IMR-90 (cell line): ENCODE results near the gene RALA.

Source experiments
- BHLHE40 ChIP-seq: fragments of 150-350 bp; IDR thresholded peaks from 2 replicates; pipeline ENCODE4 v1.6.1; 2016; ENCODE audit warnings: mild to moderate bottlenecking, low read depth, low read length
- CEBPB ChIP-seq: IDR thresholded peaks from 2 replicates; pipeline ENCODE4 v1.6.1; 2012; ENCODE audit warnings: low read depth, low read length, improper control_type of control experiment
- CHD1 ChIP-seq: IDR thresholded peaks from 2 replicates; pipeline ENCODE4 v1.6.1; 2012; ENCODE audit warnings: low read depth, low read length, improper control_type of control experiment
- MAFK ChIP-seq: IDR thresholded peaks from 2 replicates; pipeline ENCODE4 v1.6.1; 2012; ENCODE audit warnings: low read depth, low read length, improper control_type of control experiment
- POLR2A ChIP-seq: IDR thresholded peaks from 2 replicates; pipeline ENCODE4 v1.6.1; 2012; ENCODE audit warnings: mild to moderate bottlenecking, low read depth, low read length
- RAD21 ChIP-seq: IDR thresholded peaks from 2 replicates; pipeline ENCODE4 v1.6.1; 2012; ENCODE audit warnings: low read length, improper control_type of control experiment
- RCOR1 ChIP-seq: IDR thresholded peaks from 2 replicates; pipeline ENCODE4 v1.6.1; 2012; ENCODE audit warnings: mild to moderate bottlenecking, low read length, improper control_type of control experiment; ENCODE audit not compliant: insufficient replicate concordance
- RFX5 ChIP-seq: IDR thresholded peaks from 2 replicates; pipeline ENCODE4 v1.8.0; 2012; ENCODE audit warnings: low read depth, mild to moderate bottlenecking, low read length, moderate library complexity
- SMC3 ChIP-seq: fragments of 150-350 bp; IDR thresholded peaks from 2 replicates; pipeline ENCODE4 v1.6.1; 2016; ENCODE audit warnings: low read depth, mild to moderate bottlenecking, antibody characterized with exemption, low read length, moderate library complexity
- TF ChIP-seq, protein P1 (sequence below): fragments of 150-350 bp; IDR thresholded peaks from 2 replicates; pipeline ENCODE4 v1.6.1; 2017; ENCODE audit warnings: mild to moderate bottlenecking, antibody characterized with exemption, low read length, low read depth
- TF ChIP-seq, protein P2 (sequence below): conservative IDR thresholded peaks from 2 replicates; pipeline ENCODE4 v1.5.1; 2012; ENCODE audit warnings: mild to moderate bottlenecking, low read depth, low read length, improper control_type of control experiment
- TF ChIP-seq, protein P3 (sequence below): fragments of 150-350 bp; IDR thresholded peaks from 2 replicates; pipeline ENCODE4 v1.6.1; 2016; ENCODE audit warnings: low read depth, mild to moderate bottlenecking, low read length, moderate library complexity, borderline replicate concordance

DNA sequence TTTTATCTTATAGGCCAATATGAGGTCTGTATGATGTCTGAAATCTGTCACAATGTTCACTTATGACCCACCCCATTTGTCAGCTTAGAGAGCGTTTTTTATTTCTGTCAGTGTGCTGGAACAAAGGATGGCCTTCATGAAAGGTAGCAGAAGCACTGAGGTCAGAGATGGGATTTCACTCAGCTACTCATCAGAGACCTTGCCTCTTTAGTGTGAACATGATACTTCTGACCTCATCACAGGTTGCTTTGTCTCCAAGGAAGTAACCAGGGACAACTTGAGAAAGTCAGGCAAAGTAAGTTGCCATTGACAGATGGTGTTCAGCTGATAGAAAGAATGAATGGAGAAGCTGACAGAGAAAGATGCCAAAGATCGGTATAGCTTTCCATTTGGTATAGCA lies 40.8 kb upstream of the RALA start:
- TF ChIP-seq, protein P1, sequence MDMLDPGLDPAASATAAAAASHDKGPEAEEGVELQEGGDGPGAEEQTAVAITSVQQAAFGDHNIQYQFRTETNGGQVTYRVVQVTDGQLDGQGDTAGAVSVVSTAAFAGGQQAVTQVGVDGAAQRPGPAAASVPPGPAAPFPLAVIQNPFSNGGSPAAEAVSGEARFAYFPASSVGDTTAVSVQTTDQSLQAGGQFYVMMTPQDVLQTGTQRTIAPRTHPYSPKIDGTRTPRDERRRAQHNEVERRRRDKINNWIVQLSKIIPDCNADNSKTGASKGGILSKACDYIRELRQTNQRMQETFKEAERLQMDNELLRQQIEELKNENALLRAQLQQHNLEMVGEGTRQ: no peak
- TF ChIP-seq, protein P2, sequence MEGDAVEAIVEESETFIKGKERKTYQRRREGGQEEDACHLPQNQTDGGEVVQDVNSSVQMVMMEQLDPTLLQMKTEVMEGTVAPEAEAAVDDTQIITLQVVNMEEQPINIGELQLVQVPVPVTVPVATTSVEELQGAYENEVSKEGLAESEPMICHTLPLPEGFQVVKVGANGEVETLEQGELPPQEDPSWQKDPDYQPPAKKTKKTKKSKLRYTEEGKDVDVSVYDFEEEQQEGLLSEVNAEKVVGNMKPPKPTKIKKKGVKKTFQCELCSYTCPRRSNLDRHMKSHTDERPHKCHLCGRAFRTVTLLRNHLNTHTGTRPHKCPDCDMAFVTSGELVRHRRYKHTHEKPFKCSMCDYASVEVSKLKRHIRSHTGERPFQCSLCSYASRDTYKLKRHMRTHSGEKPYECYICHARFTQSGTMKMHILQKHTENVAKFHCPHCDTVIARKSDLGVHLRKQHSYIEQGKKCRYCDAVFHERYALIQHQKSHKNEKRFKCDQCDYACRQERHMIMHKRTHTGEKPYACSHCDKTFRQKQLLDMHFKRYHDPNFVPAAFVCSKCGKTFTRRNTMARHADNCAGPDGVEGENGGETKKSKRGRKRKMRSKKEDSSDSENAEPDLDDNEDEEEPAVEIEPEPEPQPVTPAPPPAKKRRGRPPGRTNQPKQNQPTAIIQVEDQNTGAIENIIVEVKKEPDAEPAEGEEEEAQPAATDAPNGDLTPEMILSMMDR: no peak
- TF ChIP-seq POLR2A (no peak), RFX5 (no peak), CHD1 (no peak), SMC3 (no peak), RCOR1 (no peak), MAFK (no peak), RAD21 (no peak), CEBPB (no peak), BHLHE40 (no peak)
- TF ChIP-seq, protein P3, sequence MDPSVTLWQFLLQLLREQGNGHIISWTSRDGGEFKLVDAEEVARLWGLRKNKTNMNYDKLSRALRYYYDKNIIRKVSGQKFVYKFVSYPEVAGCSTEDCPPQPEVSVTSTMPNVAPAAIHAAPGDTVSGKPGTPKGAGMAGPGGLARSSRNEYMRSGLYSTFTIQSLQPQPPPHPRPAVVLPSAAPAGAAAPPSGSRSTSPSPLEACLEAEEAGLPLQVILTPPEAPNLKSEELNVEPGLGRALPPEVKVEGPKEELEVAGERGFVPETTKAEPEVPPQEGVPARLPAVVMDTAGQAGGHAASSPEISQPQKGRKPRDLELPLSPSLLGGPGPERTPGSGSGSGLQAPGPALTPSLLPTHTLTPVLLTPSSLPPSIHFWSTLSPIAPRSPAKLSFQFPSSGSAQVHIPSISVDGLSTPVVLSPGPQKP: no peak
